Measurements from ENCODE around the gene MRTO4.
"Not testable (repeated sequence)": the region's sequence is repeated elsewhere in the genome, so short reads cannot be mapped to it uniquely, and the experiment has no call there.

The MRTO4 gene

DNA sequence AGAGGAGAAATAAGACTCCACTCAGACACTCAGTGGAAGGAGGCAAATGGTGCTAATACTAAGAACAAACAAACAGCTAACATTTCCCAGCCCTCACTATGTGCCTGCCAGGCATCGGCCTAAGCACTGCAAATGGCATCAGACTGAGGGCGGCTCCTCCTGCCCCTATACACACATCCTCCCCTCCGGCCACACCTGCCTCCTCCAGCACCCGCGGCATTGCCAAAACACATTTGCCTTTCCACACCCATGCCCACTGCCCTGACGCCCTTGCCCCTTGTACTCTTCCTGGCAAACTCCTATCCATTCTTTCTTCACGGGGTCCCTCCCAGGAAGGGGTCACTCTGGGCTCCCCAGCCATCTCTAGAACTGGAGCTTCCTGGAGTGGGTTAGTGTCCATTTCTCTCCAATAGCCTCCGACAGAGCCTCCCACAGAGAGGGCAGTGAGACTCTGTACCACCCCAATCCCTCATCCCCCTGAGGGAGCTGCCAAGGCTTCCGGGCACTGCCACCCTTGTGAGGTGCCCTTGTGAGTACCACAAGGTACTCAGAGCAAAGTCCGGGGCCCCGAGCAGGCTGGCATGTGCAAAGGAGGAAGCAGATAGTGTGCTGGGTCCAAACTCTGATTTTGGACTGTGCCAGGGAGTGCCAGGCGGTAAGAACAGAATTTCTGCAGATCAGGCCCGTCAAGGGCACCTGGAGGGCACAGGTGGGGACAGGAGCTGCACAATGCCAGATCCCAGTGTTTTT lies 36.0 kb downstream of the MRTO4 start:
- Histone ChIP-seq H3K27me3 (ENCODE audit: insufficient read depth, low read length, poor library complexity) (no peaks in the 10 kb centered on the region), H3K4me3 (ENCODE audit: low read depth in 1 of 2, low read length in 2 of 2) (no peak overlapping the region), H3K9ac (ENCODE audit: low read depth, low read length) (no peak overlapping the region), H3K27ac (ENCODE audit: low read length) (no peak overlapping the region), H3K9me3 (ENCODE audit: insufficient read depth, low read length, severe bottlenecking) (no peaks in the 10 kb centered on the region), H3K4me2 (ENCODE audit: insufficient read depth, low read length) (no peak overlapping the region), H3K79me2 (ENCODE audit: insufficient read depth, low read length) (no peaks in the 10 kb centered on the region), H2AFZ (ENCODE audit: low read depth, low read length) (no peak overlapping the region), H4K20me1 (ENCODE audit: insufficient read depth, low read length) (no peaks in the 10 kb centered on the region), H3K4me1 (ENCODE audit: insufficient read depth, low read length) (no peaks in the 10 kb centered on the region), H3K36me3 (ENCODE audit: insufficient read depth, low read length) (no peaks in the 10 kb centered on the region)
- no peak for TF ChIP-seq EZH2 (IDR thresholded peaks at IDR 0.05; ENCODE audit: borderline replicate concordance, low read depth, low read length, severe bottlenecking)
- no peak for TF ChIP-seq CTCF (IDR thresholded peaks at IDR 0.05; ENCODE audit: borderline replicate concordance, extremely low read depth, low read length, poor library complexity, severe bottlenecking)
- DNase-seq: no peak
- ATAC-seq (ENCODE audit: insufficient read depth, low read depth): no peak

- H3K9me3 ChIP-seq (ENCODE audit: insufficient read depth, low read length, severe bottlenecking); H3K36me3 ChIP-seq (ENCODE audit: insufficient read depth, low read length); H3K27me3 ChIP-seq (ENCODE audit: insufficient read depth, low read length, poor library complexity); H3K27ac ChIP-seq (ENCODE audit: low read length); H3K4me1 ChIP-seq (ENCODE audit: insufficient read depth, low read length); H3K4me3 ChIP-seq (ENCODE audit: low read depth in 1 of 2, low read length in 2 of 2); H3K79me2 ChIP-seq (ENCODE audit: insufficient read depth, low read length); DNase-seq; ATAC-seq (ENCODE audit: insufficient read depth, low read depth); H2AFZ ChIP-seq (ENCODE audit: low read depth, low read length); H4K20me1 ChIP-seq (ENCODE audit: insufficient read depth, low read length); H3K4me2 ChIP-seq (ENCODE audit: insufficient read depth, low read length); H3K9ac ChIP-seq (ENCODE audit: low read depth, low read length): not testable (repeated sequence)
These were observed 37.0 kb downstream of the MRTO4 start, which contains the start of gene AKR7A3 for GRCh38 chr1:19288324-19289241. Gene AKR7A3, minus strand, starts transcription at chr1:19288770. Its CDS starts 61 bp downstream, at chr1:19288709.

GRCh38 chr1:19289244-19289643 lies 37.6 kb downstream of the MRTO4 start:
- Histone ChIP-seq H3K79me2 (ENCODE audit: insufficient read depth, low read length) (no peaks in the 10 kb centered on the region), H3K36me3 (ENCODE audit: insufficient read depth, low read length) (no peaks in the 10 kb centered on the region), H3K9ac (ENCODE audit: low read depth, low read length) (no peak overlapping the region), H4K20me1 (ENCODE audit: insufficient read depth, low read length) (no peaks in the 10 kb centered on the region), H3K4me2 (ENCODE audit: insufficient read depth, low read length) (no peak overlapping the region), H3K4me1 (ENCODE audit: insufficient read depth, low read length) (no peaks in the 10 kb centered on the region), H3K4me3 (ENCODE audit: low read depth in 1 of 2, low read length in 2 of 2) (no peak overlapping the region), H3K27ac (ENCODE audit: low read length) (no peak overlapping the region), H3K27me3 (ENCODE audit: insufficient read depth, low read length, poor library complexity) (no peaks in the 10 kb centered on the region), H3K9me3 (ENCODE audit: insufficient read depth, low read length, severe bottlenecking) (peaks cover 7% of the 10 kb centered on the region), H2AFZ (ENCODE audit: low read depth, low read length) (no peak overlapping the region)
- ATAC-seq (ENCODE audit: insufficient read depth, low read depth): no peak
- TF ChIP-seq EZH2 (IDR thresholded peaks at IDR 0.05; ENCODE audit: borderline replicate concordance, low read depth, low read length, severe bottlenecking): no peak
- no peak for TF ChIP-seq CTCF (IDR thresholded peaks at IDR 0.05; ENCODE audit: borderline replicate concordance, extremely low read depth, low read length, poor library complexity, severe bottlenecking)
- no peak for DNase-seq

DNA sequence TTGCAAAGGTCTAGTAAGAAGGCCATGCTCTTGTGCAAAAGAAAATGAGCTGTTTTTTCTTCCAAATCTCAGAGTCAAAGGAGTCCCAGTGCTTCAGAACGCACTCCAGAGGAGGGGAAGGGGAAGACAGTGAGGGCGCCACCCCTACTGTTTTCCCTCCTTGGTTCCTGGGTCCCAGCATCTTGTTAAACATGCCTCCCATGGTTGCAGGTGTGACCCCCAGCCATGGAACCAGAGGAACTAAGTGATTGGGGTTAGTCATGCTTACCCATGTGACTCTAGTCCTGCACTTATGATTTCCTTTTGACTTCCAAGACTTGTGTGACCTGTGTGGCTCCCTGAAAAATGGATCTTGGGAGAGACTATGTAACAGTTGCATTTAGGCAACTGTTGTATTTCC lies 43.0 kb downstream of the MRTO4 start:
- H3K4me2 ChIP-seq (ENCODE audit: insufficient read depth, low read length): no peak overlapping the region
- DNase-seq (no peak), ATAC-seq (ENCODE audit: insufficient read depth, low read depth) (no peak)
- no peaks in the 10 kb centered on the region for H3K27me3 ChIP-seq (ENCODE audit: insufficient read depth, low read length, poor library complexity)
- TF ChIP-seq EZH2 (IDR thresholded peaks at IDR 0.05; ENCODE audit: borderline replicate concordance, low read depth, low read length, severe bottlenecking): no peak
- no peak for TF ChIP-seq CTCF (IDR thresholded peaks at IDR 0.05; ENCODE audit: borderline replicate concordance, extremely low read depth, low read length, poor library complexity, severe bottlenecking)
- H2AFZ ChIP-seq (ENCODE audit: low read depth, low read length): no peak overlapping the region
- no peaks in the 10 kb centered on the region for H4K20me1 ChIP-seq (ENCODE audit: insufficient read depth, low read length)
- no peaks in the 10 kb centered on the region for H3K4me1 ChIP-seq (ENCODE audit: insufficient read depth, low read length)
- peaks cover 24% of the 10 kb centered on the region for H3K9me3 ChIP-seq (ENCODE audit: insufficient read depth, low read length, severe bottlenecking)
- no peak overlapping the region for H3K9ac ChIP-seq (ENCODE audit: low read depth, low read length)
- no peak overlapping the region for H3K27ac ChIP-seq (ENCODE audit: low read length)
- H3K36me3 ChIP-seq (ENCODE audit: insufficient read depth, low read length): no peaks in the 10 kb centered on the region
- H3K4me3 ChIP-seq (ENCODE audit: low read depth in 1 of 2, low read length in 2 of 2): no peak overlapping the region
- H3K79me2 ChIP-seq (ENCODE audit: insufficient read depth, low read length): no peaks in the 10 kb centered on the region

All from DND-41 (cell line).